GM12872 (cell line): ENCODE data around the gene NKTR.

Source experiments
- CTCF ChIP-seq: IDR thresholded peaks from 3 replicates; pipeline ENCODE4 v1.5.1; 2011; ENCODE audit warnings: low read depth, mild to moderate bottlenecking, low read length, moderate library complexity; ENCODE audit not compliant: insufficient read depth

NKTR gene

GRCh38 chr3:42673082-42673481 is 72.6 kb downstream of the NKTR start:
- no peak for TF ChIP-seq CTCF

- TF ChIP-seq CTCF: no peak
Observed at GRCh38 chr3:42674146-42674545, 73.7 kb downstream of the NKTR start.

- no peak for TF ChIP-seq CTCF
Observed at GRCh38 chr3:42675909-42676308, 75.4 kb downstream of the NKTR start.

GRCh38 chr3:42678447-42678846 is 78.0 kb downstream of the NKTR start:
- no peak for TF ChIP-seq CTCF

GRCh38 chr3:42680271-42680670 is 79.8 kb downstream of the NKTR start:
- no peak for TF ChIP-seq CTCF

- TF ChIP-seq CTCF: no peak
Observed at GRCh38 chr3:42680806-42681205, 80.3 kb downstream of the NKTR start.

- no peak for TF ChIP-seq CTCF
Observed at GRCh38 chr3:42681361-42682038, 81.0 kb downstream of the NKTR start.
